HuH-7 (cell line): ENCODE data around the gene OOSP4A.
"Not testable (repeated sequence)": the region's sequence is repeated elsewhere in the genome, so short reads cannot be mapped to it uniquely, and the experiment has no call there.

Experiments
- DNase-seq: peaks from one replicate; pipeline ENCODE4 v3.0.0; 2011; ENCODE audit warnings: low spot score

The OOSP4A gene

GRCh38 chr11:59981106-59981770 lies 17.4 kb downstream of the OOSP4A start:
- DNase-seq, result no peak

- not testable (repeated sequence) for DNase-seq
Measured at GRCh38 chr11:59982037-59982436, 18.2 kb downstream of the OOSP4A start.

GRCh38 chr11:59983212-59983611 lies 19.4 kb downstream of the OOSP4A start:
- DNase-seq, result no peak

GRCh38 chr11:59984368-59984767 lies 20.5 kb downstream of the OOSP4A start:
- no peak for DNase-seq

GRCh38 chr11:59990421-59990820 lies 26.6 kb downstream of the OOSP4A start:
- no peak for DNase-seq

GRCh38 chr11:59992425-59992824 lies 28.6 kb downstream of the OOSP4A start:
- no peak for DNase-seq

GRCh38 chr11:59997800-59998199 lies 34.0 kb downstream of the OOSP4A start:
- DNase-seq, result no peak

GRCh38 chr11:59999691-60000090 lies 35.9 kb downstream of the OOSP4A start:
- no peak for DNase-seq

GRCh38 chr11:60003729-60004128 lies 39.9 kb downstream of the OOSP4A start:
- DNase-seq, result no peak

GRCh38 chr11:60005360-60005759 lies 41.5 kb downstream of the OOSP4A start:
- no peak for DNase-seq

- no peak for DNase-seq
Measured at GRCh38 chr11:60016881-60017280, 53.0 kb downstream of the OOSP4A start, which contains the start of gene OOSP4B. Gene OOSP4B, plus strand, starts transcription at chr11:60017181.

GRCh38 chr11:60018058-60018457 lies 54.2 kb downstream of the OOSP4A start:
- no peak for DNase-seq
